Stimulated activated CD8-positive, alpha-beta memory T cell treated with anti-CD3 and anti-CD28 coated beads, Interleukin-12 subunit alpha, Interleukin-12 subunit beta, amount 100 ng/mL, for 1 hour (primary cell): ENCODE measurements around the gene GP1BA.

Experiments
- DNase-seq: peaks from one replicate; pipeline ENCODE4 v3.0.0-alpha.2; 2020; ENCODE audit warnings: low read depth

GP1BA gene

GRCh38 chr17:4973256-4974114, 41.4 kb downstream of the GP1BA start:
- no peak for DNase-seq

GRCh38 chr17:4974115-4974670, 42.1 kb downstream of the GP1BA start:
- DNase-seq, result no peak

GRCh38 chr17:4978726-4979125, 46.6 kb downstream of the GP1BA start:
- DNase-seq, result no peak

- DNase-seq, result no peak
Measured at GRCh38 chr17:4980644-4981216, 48.7 kb downstream of the GP1BA start.

- no peak for DNase-seq
Measured at GRCh38 chr17:4982305-4982704, 50.2 kb downstream of the GP1BA start.
